Common myeloid progenitor, CD34-positive (primary cell): Measurements from ENCODE around the gene TMPRSS13.

Experiments used
- CTCF ChIA-PET: fragments of 350-600 bp; sonication (Branson Sonifier 250); formaldehyde crosslinking; loops from one replicate; lab custom pipeline; 2021; ENCODE audit warnings: antibody characterized with exemption; lab: Charles Lee
- POLR2A ChIA-PET: fragments of 350-600 bp; sonication (Branson Sonifier 250); formaldehyde crosslinking; loops from one replicate; lab custom pipeline; 2021; ENCODE audit warnings: antibody characterized with exemption; lab: Charles Lee
- DNase-seq, 3 donors: peaks; one replicate each; pipeline versions ENCODE4 v3.0.0 to v3.0.0-alpha.2; 2013
- H3K27ac ChIP-seq, 2 experiments: 1 replicate in 1 of 2; 2 replicates in 1 of 2; pipeline ENCODE4 v1.7.0; 2013; ENCODE audit warnings: inconsistent platforms in 2 of 2, low read length in 2 of 2, mild to moderate bottlenecking in 2 of 2, low read depth in 1 of 2, moderate library complexity in 1 of 2; ENCODE audit not compliant: severe bottlenecking in 2 of 2, insufficient read depth in 1 of 2, poor library complexity in 1 of 2
- H3K27me3 ChIP-seq, 5 experiments: replicated peaks in 2 of 5; 1 replicate in 3 of 5; 2 replicates in 2 of 5; pipeline versions ENCODE4 v1.6.1 to v1.7.0; 2013; ENCODE audit warnings: low read length in 4 of 5, mild to moderate bottlenecking in 2 of 5, moderate library complexity in 2 of 5, inconsistent platforms in 1 of 5; ENCODE audit not compliant: insufficient read depth in 5 of 5, control insufficient read depth in 4 of 5
- H3K36me3 ChIP-seq, 4 experiments: 1 replicate in 2 of 4; 2 replicates in 2 of 4; pipeline versions ENCODE4 v1.6.1 to v1.7.0; 2013; ENCODE audit warnings: low read length in 3 of 4, control low read depth in 1 of 4, mild to moderate bottlenecking in 1 of 4; ENCODE audit not compliant: control insufficient read depth in 4 of 4, insufficient read depth in 4 of 4
- H3K4me1 ChIP-seq, 4 experiments: 1 replicate in 3 of 4; 2 replicates in 1 of 4; pipeline versions ENCODE4 v1.6.1 to v1.7.1; 2013; ENCODE audit warnings: low read length in 3 of 4, mild to moderate bottlenecking in 3 of 4, control low read depth in 1 of 4, inconsistent platforms in 1 of 4, moderate library complexity in 1 of 4; ENCODE audit not compliant: control insufficient read depth in 4 of 4, insufficient read depth in 4 of 4; ENCODE audit errors: control extremely low read depth in 1 of 4
- H3K4me3 ChIP-seq, 7 experiments: 1 replicate in 4 of 7; 2 replicates in 3 of 7; pipeline versions ENCODE4 v1.5.1 to v1.7.0; 2013; ENCODE audit warnings: mild to moderate bottlenecking in 7 of 7, low read length in 6 of 7, moderate library complexity in 6 of 7, inconsistent platforms in 2 of 7, low read depth in 2 of 7, control low read depth in 1 of 7; ENCODE audit not compliant: insufficient read depth in 4 of 7, control insufficient read depth in 1 of 7; ENCODE audit errors: extremely low read depth in 1 of 7
- H3K9me3 ChIP-seq, 5 experiments: 1 replicate in 4 of 5; 2 replicates in 1 of 5; pipeline versions ENCODE4 v1.6.1 to v1.7.1; 2013; ENCODE audit warnings: low read length in 4 of 5, mild to moderate bottlenecking in 2 of 5, inconsistent platforms in 1 of 5, low read depth in 1 of 5, moderate library complexity in 1 of 5; ENCODE audit not compliant: control insufficient read depth in 4 of 5, insufficient read depth in 2 of 5; ENCODE audit errors: control extremely low read depth in 1 of 5
- WGBS: methylation state at CpG from one replicate; pipeline ENCODE4 v1.1.5; 2013; ENCODE audit not compliant: insufficient coverage; 5-methylcytosine and 5-hydroxymethylcytosine counted together

Gene TMPRSS13

DNA sequence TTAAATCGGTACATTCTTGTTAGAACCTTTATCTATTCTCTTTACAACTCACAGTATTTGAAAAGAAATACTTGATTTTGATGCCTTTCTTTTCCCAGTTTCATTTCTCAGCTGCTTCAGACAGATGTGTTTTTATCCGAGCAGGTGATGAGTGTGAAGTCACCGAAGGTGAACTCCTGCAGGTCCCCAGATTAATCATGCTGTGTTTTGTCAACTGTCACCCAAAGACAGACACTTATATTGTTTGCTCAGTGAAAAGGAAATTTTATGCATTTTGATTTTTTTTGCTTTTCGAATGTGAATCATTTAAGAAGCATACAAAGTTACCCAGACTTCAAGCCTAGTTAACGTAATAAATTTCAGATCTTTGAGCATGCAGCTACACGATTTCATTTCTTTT is 7.8 kb upstream of the TMPRSS13 start:
- 100% methylated on average over 2 of the region's 6 CpGs for WGBS
- CTCF ChIA-PET: interaction anchor here (1.0 to 13.0 kb wide), 7 partner anchors 11 to 120 kb away, joined by 3 to 123 read pairs (median 4); no protein-coding TSS in a partner anchor
- POLR2A ChIA-PET: interaction anchor here (1.0 to 1.1 kb wide), 2 partner anchors 10 to 14 kb away, joined by 3 read pairs; no protein-coding TSS in a partner anchor
- Histone ChIP-seq H3K27ac (no peak overlapping the region), H3K4me3 (no peak overlapping the region), H3K27me3 (peaks cover 0 to 2% (median 0%) of the 10 kb centered on the region in 5 experiments), H3K36me3 (no peaks in the 10 kb centered on the region), H3K9me3 (no peaks in the 10 kb centered on the region), H3K4me1 (peaks cover 0 to 45% (median 1%) of the 10 kb centered on the region in 4 experiments)
- no peak for DNase-seq

DNA sequence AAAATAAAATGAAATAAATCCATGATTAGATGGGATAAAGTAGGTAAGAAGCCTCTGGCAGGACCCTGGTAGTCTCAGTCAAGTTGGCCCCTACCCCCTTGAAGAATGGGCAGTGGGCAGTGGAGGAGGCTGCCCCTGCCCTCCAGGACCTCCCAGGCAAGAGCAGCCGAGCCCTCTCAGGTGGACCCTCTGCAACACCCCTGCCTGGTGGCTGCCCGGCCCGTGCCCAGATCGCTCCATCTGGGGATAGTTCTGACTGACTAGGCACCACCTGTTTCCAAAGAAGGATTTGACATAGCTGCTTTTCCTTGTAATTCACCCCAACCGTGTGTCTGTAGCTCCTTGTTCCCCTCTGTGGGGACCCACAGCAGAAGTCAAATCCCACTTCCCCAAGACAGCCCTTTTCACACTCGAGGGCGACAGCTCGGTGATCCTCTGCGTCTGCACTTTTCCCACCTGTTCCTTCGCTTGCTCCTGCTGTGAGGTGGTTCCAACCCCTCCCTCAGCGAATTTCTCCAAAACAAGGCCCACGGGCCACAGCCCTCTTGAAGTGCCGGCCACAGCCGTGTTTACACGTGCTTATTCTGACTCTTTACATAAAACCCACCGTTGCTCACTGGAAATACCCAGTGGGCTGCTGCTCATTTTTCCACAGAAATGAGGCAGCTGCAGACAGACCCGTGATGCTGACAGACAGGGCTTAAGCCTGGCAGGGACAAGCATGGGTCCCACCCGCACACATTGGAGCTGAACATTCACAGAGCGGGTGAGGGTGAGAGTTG is 5.5 kb upstream of the TMPRSS13 start:
- Histone ChIP-seq H3K27me3 (peaks cover 0 to 2% (median 0%) of the 10 kb centered on the region in 5 experiments), H3K4me1 (peaks cover 3 to 58% (median 18%) of the 10 kb centered on the region in 4 experiments), H3K4me3 (no peak overlapping the region), H3K27ac (no peak overlapping the region), H3K36me3 (no peaks in the 10 kb centered on the region), H3K9me3 (no peaks in the 10 kb centered on the region)
- ChIA-PET CTCF (interaction anchor here (1.1 to 13.0 kb wide), 6 partner anchors 8 to 118 kb away, joined by 3 to 123 read pairs (median 4); no protein-coding TSS in a partner anchor), POLR2A (no interaction called here)
- WGBS: 90% methylated on average over 18 of the region's 19 CpGs
- no peak for DNase-seq

DNA sequence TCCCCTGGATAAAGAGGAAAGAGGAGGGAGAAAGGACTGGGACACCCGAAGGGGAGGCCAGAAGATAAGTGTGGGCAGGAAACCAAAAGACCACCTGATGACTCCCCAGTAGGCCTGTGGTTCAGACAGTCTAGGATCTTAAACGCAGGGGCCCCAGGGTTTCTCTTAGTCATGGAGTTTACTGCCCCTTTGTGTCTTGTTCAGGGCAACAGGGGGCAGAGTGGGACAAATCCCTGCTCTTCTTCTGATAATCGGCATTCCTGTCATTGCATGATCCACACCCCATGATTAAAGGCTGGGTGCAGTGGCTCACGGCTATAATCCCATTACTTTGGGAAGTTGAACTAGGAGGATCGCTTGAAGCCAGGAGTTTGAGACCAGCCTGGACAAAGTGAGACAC is 4.7 kb upstream of the TMPRSS13 start:
- 41% methylated on average over 3 of the region's 5 CpGs for WGBS
- no peak overlapping the region for H3K4me3 ChIP-seq
- H3K36me3 ChIP-seq: no peaks in the 10 kb centered on the region

DNA sequence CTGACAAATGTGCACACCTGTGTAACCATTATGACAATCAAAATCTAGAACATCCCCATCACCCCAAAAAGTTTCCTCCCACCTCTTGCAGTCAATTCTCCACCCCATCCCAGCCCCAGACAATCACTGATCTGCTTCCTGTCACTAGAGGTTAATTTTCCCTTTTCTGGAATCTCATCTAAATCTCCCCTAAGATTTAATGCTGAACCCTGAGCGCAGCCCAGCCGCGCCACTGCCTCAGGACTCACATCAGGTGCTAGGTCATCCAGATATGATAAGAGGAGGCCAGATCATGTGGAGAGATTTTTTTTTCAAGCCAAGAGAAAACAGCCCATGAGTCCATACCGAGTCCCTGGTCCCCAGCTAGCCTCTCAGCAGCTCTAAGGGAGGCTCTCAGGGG is 4.3 kb upstream of the TMPRSS13 start:
- H3K36me3 ChIP-seq: no peaks in the 10 kb centered on the region
- 100% methylated on average over 4 of the region's 4 CpGs for WGBS
- no peak for DNase-seq
- no peak overlapping the region for H3K27ac ChIP-seq
- H3K27me3 ChIP-seq: no peaks in the 10 kb centered on the region
- H3K9me3 ChIP-seq: no peaks in the 10 kb centered on the region
- no peak overlapping the region for H3K4me3 ChIP-seq
- H3K4me1 ChIP-seq: peaks cover 9 to 71% (median 28%) of the 10 kb centered on the region in 4 experiments
- CTCF ChIA-PET: interaction anchor here (1.0 to 13.0 kb wide), 3 partner anchors 10 to 19 kb away, joined by 4 to 123 read pairs (median 6); no protein-coding TSS in a partner anchor
- POLR2A ChIA-PET: no interaction called here

More for the DNA sequence above, 4.7 kb upstream of the TMPRSS13 start:
- no peak overlapping the region for H3K27ac ChIP-seq
- POLR2A ChIA-PET: no interaction called here
- H3K9me3 ChIP-seq: no peaks in the 10 kb centered on the region
- DNase-seq: peak in 2 of 3 donors; percentile 36 to 42
- CTCF ChIA-PET: interaction anchor here (1.7 to 13.0 kb wide), 3 partner anchors 14 to 119 kb away, joined by 6 to 123 read pairs (median 6); no protein-coding TSS in a partner anchor
- H3K4me1 ChIP-seq: peaks cover 4 to 66% (median 25%) of the 10 kb centered on the region in 4 experiments
- H3K27me3 ChIP-seq: peaks cover 0 to 2% (median 0%) of the 10 kb centered on the region in 5 experiments

DNA sequence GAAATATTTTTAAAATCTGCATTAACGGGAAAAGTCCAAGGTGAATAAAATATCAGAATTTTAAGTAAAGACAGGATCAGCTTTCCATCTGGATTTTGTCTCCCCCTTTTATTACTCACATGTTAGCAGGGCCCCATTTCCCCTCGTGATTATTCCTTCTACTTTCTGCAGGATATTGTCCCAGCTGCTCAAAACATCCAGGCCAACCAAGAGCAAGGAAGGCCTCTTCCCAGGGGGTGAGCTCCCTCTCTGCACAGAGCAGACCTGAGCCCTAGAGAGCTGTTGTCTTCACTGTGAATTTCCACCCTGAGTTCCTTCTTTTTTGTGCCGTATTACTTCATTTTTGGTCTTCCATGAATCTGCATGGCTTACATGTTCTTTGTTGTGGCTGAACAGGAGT is 3.7 kb upstream of the TMPRSS13 start:
- POLR2A ChIA-PET: no interaction called here

DNA sequence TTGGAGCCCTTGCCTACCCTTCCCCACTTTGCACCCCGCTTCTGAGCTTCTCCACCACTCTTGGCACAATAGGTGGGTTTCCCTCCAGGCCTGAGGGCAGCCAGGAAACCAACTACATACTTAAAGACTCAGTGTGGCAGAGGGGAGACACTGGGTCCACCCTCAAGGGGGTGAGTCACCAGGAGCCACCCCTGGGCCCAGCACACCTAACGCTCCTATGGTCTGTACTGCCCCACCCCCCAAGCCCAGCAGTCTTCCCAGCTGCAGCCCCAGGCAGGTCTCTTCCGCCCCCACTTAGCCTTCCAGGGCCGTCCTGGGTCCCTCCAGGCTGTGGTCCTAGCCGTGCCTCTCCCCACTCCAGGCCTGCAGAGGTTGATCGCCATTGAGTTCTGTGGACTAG is 3.2 kb upstream of the TMPRSS13 start:
- WGBS: 100% methylated on average over 6 of the region's 6 CpGs
- H3K9me3 ChIP-seq: no peaks in the 10 kb centered on the region
- CTCF ChIA-PET: interaction anchor here (0.6 to 13.0 kb wide), 10 partner anchors 8 to 1147 kb away, joined by 3 to 123 read pairs (median 4); no protein-coding TSS in a partner anchor

More for the DNA sequence above, 3.7 kb upstream of the TMPRSS13 start:
- H3K9me3 ChIP-seq: no peaks in the 10 kb centered on the region
- no peak overlapping the region for H3K27ac ChIP-seq
- no peak for DNase-seq
- no peaks in the 10 kb centered on the region for H3K27me3 ChIP-seq
- H3K36me3 ChIP-seq: no peaks in the 10 kb centered on the region
- H3K4me1 ChIP-seq: peaks cover 11 to 76% (median 30%) of the 10 kb centered on the region in 4 experiments
- CTCF ChIA-PET: interaction anchor here (0.6 to 13.0 kb wide), 7 partner anchors 10 to 1147 kb away, joined by 3 to 123 read pairs (median 4); no protein-coding TSS in a partner anchor
- 100% methylated on average over 2 of the region's 3 CpGs for WGBS
- H3K4me3 ChIP-seq: no peak overlapping the region

More for the DNA sequence above, 3.2 kb upstream of the TMPRSS13 start:
- no peak overlapping the region for H3K27ac ChIP-seq
- no peaks in the 10 kb centered on the region for H3K36me3 ChIP-seq
- H3K4me3 ChIP-seq: no peak overlapping the region
- no peaks in the 10 kb centered on the region for H3K27me3 ChIP-seq
- DNase-seq: no peak
- POLR2A ChIA-PET: no interaction called here
- peaks cover 11 to 78% (median 30%) of the 10 kb centered on the region in 4 experiments for H3K4me1 ChIP-seq
